Naive B cell (primary cell): ENCODE data around the gene GGT7. TPM values are rescaled to one million over a fixed set of nuclear protein-coding genes. Genes with fewer than 3 reads are reported as not detected.

Experiments used
- ATAC-seq, 2 donors: fragments of 150-1000 bp; cut with Tn5 transposase; 2 replicates each; pipeline ENCODE4 v1.10.0; 2021; ENCODE audit warnings: low read depth in 2 of 2, mild to moderate bottlenecking in 2 of 2, moderate library complexity in 2 of 2
- DNase-seq: peaks from one replicate; pipeline ENCODE4 v3.0.0; 2022
- H3K27ac Mint-ChIP-seq, 6 donors: one replicate each; pipeline ENCODE4 v1.8.0; 2020 to 2022; ENCODE audit warnings: mild to moderate bottlenecking in 6 of 6, mixed read lengths in 6 of 6, moderate library complexity in 5 of 6, inconsistent platforms in 2 of 6
- H3K27me3 Mint-ChIP-seq, 3 donors: one replicate each; pipeline ENCODE4 v1.8.0; 2021 to 2022; ENCODE audit warnings: mixed read lengths in 3 of 3, mild to moderate bottlenecking in 1 of 3
- H3K36me3 Mint-ChIP-seq, 2 donors: one replicate each; pipeline ENCODE4 v1.8.0; 2020 to 2022; ENCODE audit warnings: mixed read lengths in 2 of 2, inconsistent platforms in 1 of 2, mild to moderate bottlenecking in 1 of 2
- H3K4me1 Mint-ChIP-seq, 3 donors: one replicate each; pipeline ENCODE4 v1.8.0; 2020 to 2022; ENCODE audit warnings: mixed read lengths in 3 of 3, inconsistent platforms in 1 of 3, mild to moderate bottlenecking in 1 of 3, moderate library complexity in 1 of 3
- H3K4me3 Mint-ChIP-seq, 8 donors: one replicate each; pipeline ENCODE4 v1.8.0; 2020 to 2022; ENCODE audit warnings: mild to moderate bottlenecking in 8 of 8, mixed read lengths in 8 of 8, moderate library complexity in 8 of 8, inconsistent platforms in 2 of 8
- H3K9me3 Mint-ChIP-seq, 7 donors: one replicate each; pipeline ENCODE4 v1.8.0; 2020 to 2022; ENCODE audit warnings: mixed read lengths in 7 of 7, mild to moderate bottlenecking in 5 of 7, inconsistent platforms in 2 of 7, moderate library complexity in 1 of 7
- polyA plus RNA-seq, 6 donors: library from polyadenylated mRNA; unstranded; fragments of 300-500 nt; fragmentation: Illumina TruSeq; gene quantifications; one replicate each; pipeline ENCODE4 v1.2.3, GENCODE V29; 2021; ENCODE audit warnings: low read depth in 6 of 6

GGT7 gene
- polyA plus RNA-seq, 6 donors from 2014 or later, result 2.6 to 6.2 (median 4.2) TPM

GRCh38 chr20:34875642-34876405 is 3.2 kb upstream of the GGT7 start:
- peak overlapping the region; percentile 67 to 96 (median 79) for H3K27ac Mint-ChIP-seq
- H3K4me3 Mint-ChIP-seq, result peak overlapping the region; percentile 84 to 95 (median 92)
- no peaks in the 10 kb centered on the region for H3K27me3 Mint-ChIP-seq
- H3K4me1 Mint-ChIP-seq, result peaks cover 44 to 56% (median 49%) of the 10 kb centered on the region in 3 donors
- no peak for DNase-seq
- H3K9me3 Mint-ChIP-seq, result no peaks in the 10 kb centered on the region
- H3K36me3 Mint-ChIP-seq, result no peaks in the 10 kb centered on the region
- ATAC-seq, result peak; percentile 71 to 72

- no peaks in the 10 kb centered on the region for H3K36me3 Mint-ChIP-seq
- ATAC-seq (no peak), DNase-seq (peak; percentile 23)
- H3K27ac Mint-ChIP-seq, result peak overlapping the region in 3 of 6 donors; percentile 74 to 82 (median 75)
- H3K4me3 Mint-ChIP-seq, result peak overlapping the region; percentile 23 to 93 (median 86)
- no peaks in the 10 kb centered on the region for H3K27me3 Mint-ChIP-seq
- no peaks in the 10 kb centered on the region for H3K9me3 Mint-ChIP-seq
- peaks cover 50 to 56% (median 53%) of the 10 kb centered on the region in 3 donors for H3K4me1 Mint-ChIP-seq
Measured at GRCh38 chr20:34874094-34874654, 1.5 kb upstream of the GGT7 start.

- Mint-ChIP-seq H3K9me3 (no peaks in the 10 kb centered on the region), H3K4me3 (peak overlapping the region; percentile 23 to 93 (median 86)), H3K27me3 (no peaks in the 10 kb centered on the region), H3K27ac (peak overlapping the region in 4 of 6 donors; percentile 71 to 82 (median 74)), H3K36me3 (no peaks in the 10 kb centered on the region), H3K4me1 (peaks cover 50 to 56% (median 50%) of the 10 kb centered on the region in 3 donors)
- ATAC-seq (no peak), DNase-seq (no peak)
Measured at GRCh38 chr20:34873583-34874093, 982 bp upstream of the GGT7 start.

GRCh38 chr20:34871966-34872621 is 562 bp downstream of the GGT7 start:
- H3K4me1 Mint-ChIP-seq, result peaks cover 48 to 53% (median 49%) of the 10 kb centered on the region in 3 donors
- no peaks in the 10 kb centered on the region for H3K36me3 Mint-ChIP-seq

GRCh38 chr20:34871320-34871926 is 1.2 kb downstream of the GGT7 start:
- Mint-ChIP-seq H3K4me3 (peak overlapping the region; percentile 7 to 93 (median 88)), H3K4me1 (peaks cover 43 to 49% (median 43%) of the 10 kb centered on the region in 3 donors), H3K27ac (peak overlapping the region in 3 of 6 donors; percentile 18 to 74 (median 49)), H3K27me3 (no peaks in the 10 kb centered on the region), H3K36me3 (no peaks in the 10 kb centered on the region), H3K9me3 (no peaks in the 10 kb centered on the region)
- DNase-seq (no peak), ATAC-seq (no peak)

More at GRCh38 chr20:34871966-34872621, 562 bp downstream of the GGT7 start:
- no peaks in the 10 kb centered on the region for H3K27me3 Mint-ChIP-seq
- H3K27ac Mint-ChIP-seq, result peak overlapping the region in 3 of 6 donors; percentile 10 to 92 (median 35)
- DNase-seq, result no peak
- peak overlapping the region; percentile 73 to 93 (median 89) for H3K4me3 Mint-ChIP-seq
- ATAC-seq, result no peak
- no peaks in the 10 kb centered on the region for H3K9me3 Mint-ChIP-seq

- H3K27me3 Mint-ChIP-seq, result no peaks in the 10 kb centered on the region
- peaks cover under 1 to 8% (median 5%) of the 10 kb centered on the region in 3 donors for H3K4me1 Mint-ChIP-seq
- H3K9me3 Mint-ChIP-seq, result no peaks in the 10 kb centered on the region
- H3K27ac Mint-ChIP-seq, result no peak overlapping the region
- no peak overlapping the region for H3K4me3 Mint-ChIP-seq
- ATAC-seq, result no peak
- peaks cover 4 to 6% of the 10 kb centered on the region in 2 donors for H3K36me3 Mint-ChIP-seq
- no peak for DNase-seq
Measured at GRCh38 chr20:34864216-34864615, 8.4 kb downstream of the GGT7 start.

- Mint-ChIP-seq H3K36me3 (peaks cover 4 to 6% of the 10 kb centered on the region in 2 donors), H3K9me3 (no peaks in the 10 kb centered on the region), H3K27ac (no peak overlapping the region), H3K27me3 (no peaks in the 10 kb centered on the region), H3K4me1 (peaks cover 0 to 8% (median 5%) of the 10 kb centered on the region in 3 donors), H3K4me3 (peak overlapping the region in 1 of 8 donors; percentile 29)
- ATAC-seq (no peak), DNase-seq (no peak)
Measured at GRCh38 chr20:34863421-34863965, 9.2 kb downstream of the GGT7 start.

GRCh38 chr20:34862724-34863123 is 9.9 kb downstream of the GGT7 start:
- Mint-ChIP-seq H3K27me3 (no peaks in the 10 kb centered on the region), H3K27ac (peak overlapping the region in 1 of 6 donors; percentile 39), H3K4me1 (peaks cover 0 to 8% (median 5%) of the 10 kb centered on the region in 3 donors), H3K4me3 (no peak overlapping the region), H3K9me3 (no peaks in the 10 kb centered on the region), H3K36me3 (peaks cover 4 to 6% of the 10 kb centered on the region in 2 donors)
- no peak for DNase-seq
- ATAC-seq, result no peak

GRCh38 chr20:34861386-34862084 is 11.1 kb downstream of the GGT7 start:
- no peak for DNase-seq
- H3K27ac Mint-ChIP-seq, result no peak overlapping the region
- H3K36me3 Mint-ChIP-seq, result peaks cover 4 to 6% of the 10 kb centered on the region in 2 donors
- ATAC-seq, result no peak
- no peaks in the 10 kb centered on the region for H3K9me3 Mint-ChIP-seq
- no peak overlapping the region for H3K4me3 Mint-ChIP-seq
- H3K4me1 Mint-ChIP-seq, result peaks cover 0 to 8% (median 5%) of the 10 kb centered on the region in 3 donors
- H3K27me3 Mint-ChIP-seq, result no peaks in the 10 kb centered on the region

GRCh38 chr20:34859826-34860545 is 12.7 kb downstream of the GGT7 start:
- Mint-ChIP-seq H3K9me3 (no peaks in the 10 kb centered on the region), H3K4me3 (no peak overlapping the region)
- no peak for DNase-seq

GRCh38 chr20:34859367-34859766 is 13.3 kb downstream of the GGT7 start:
- DNase-seq (no peak), ATAC-seq (no peak)
- Mint-ChIP-seq H3K4me3 (no peak overlapping the region), H3K27me3 (no peaks in the 10 kb centered on the region), H3K36me3 (peaks cover 6 to 8% of the 10 kb centered on the region in 2 donors), H3K4me1 (peaks cover 0 to 5% (median 0%) of the 10 kb centered on the region in 3 donors), H3K27ac (peak overlapping the region in 1 of 6 donors; percentile 67), H3K9me3 (no peaks in the 10 kb centered on the region)

More at GRCh38 chr20:34859826-34860545, 12.7 kb downstream of the GGT7 start:
- H3K4me1 Mint-ChIP-seq, result peaks cover 0 to 5% (median 1%) of the 10 kb centered on the region in 3 donors
- no peak for ATAC-seq
- no peak overlapping the region for H3K27ac Mint-ChIP-seq
- no peaks in the 10 kb centered on the region for H3K27me3 Mint-ChIP-seq
- peaks cover 6 to 8% of the 10 kb centered on the region in 2 donors for H3K36me3 Mint-ChIP-seq

GRCh38 chr20:34852298-34852697 is 20.4 kb downstream of the GGT7 start:
- Mint-ChIP-seq H3K4me1 (no peaks in the 10 kb centered on the region), H3K27me3 (no peaks in the 10 kb centered on the region), H3K9me3 (no peaks in the 10 kb centered on the region), H3K4me3 (no peak overlapping the region), H3K36me3 (peaks cover 0 to 9% of the 10 kb centered on the region in 2 donors), H3K27ac (no peak overlapping the region)
- no peak for ATAC-seq
- DNase-seq, result no peak
